Keratinocyte (primary cell): ENCODE results near the gene TPD52L2. TPM values are rescaled to one million over a fixed set of nuclear protein-coding genes. Genes with fewer than 3 reads are reported as not detected.

Experiments used
- DNase-seq: peaks from one replicate; pipeline ENCODE4 v3.0.0-alpha.2; 2011; ENCODE audit warnings: low read depth, missing footprints, low spot score
- FAIRE-seq: peaks from 2 replicates; lab custom pipeline; 2011; peaks lifted over from hg19 to GRCh38; lab: Jason Lieb, UNC
- H2AFZ ChIP-seq: 2 replicates; pipeline ENCODE4 v1.6.0; 2012; ENCODE audit warnings: low read length, control low read depth, inconsistent platforms; ENCODE audit not compliant: control insufficient read depth
- H3K27ac ChIP-seq: 2 replicates; pipeline ENCODE4 v1.5.1; 2011; ENCODE audit warnings: low read length; ENCODE audit not compliant: control insufficient read depth, insufficient read depth
- H3K27me3 ChIP-seq: 3 replicates; pipeline ENCODE4 v1.6.0; 2011; ENCODE audit warnings: low read length; ENCODE audit not compliant: control insufficient read depth, insufficient read depth; ENCODE audit errors: extremely low read depth
- H3K36me3 ChIP-seq, 2 experiments: 2 replicates in 1 of 2; 3 replicates in 1 of 2; pipeline ENCODE4 v1.5.1; 2011; ENCODE audit warnings: low read length in 2 of 2, mild to moderate bottlenecking in 1 of 2; ENCODE audit not compliant: control insufficient read depth in 2 of 2, insufficient read depth in 2 of 2; ENCODE audit errors: extremely low read depth in 1 of 2
- H3K4me1 ChIP-seq: 3 replicates; pipeline ENCODE4 v1.5.1; 2011; ENCODE audit warnings: low read length; ENCODE audit not compliant: control insufficient read depth, insufficient read depth; ENCODE audit errors: extremely low read depth
- H3K4me2 ChIP-seq: 3 replicates; pipeline ENCODE4 v1.6.0; 2011; ENCODE audit warnings: low read depth, low read length; ENCODE audit not compliant: control insufficient read depth, insufficient read depth; ENCODE audit errors: extremely low read depth
- H3K4me3 ChIP-seq, 3 experiments: fragments of 200-600 bp in 1 of 3; sonication (generic) in 1 of 3; 2 replicates in 2 of 3; 3 replicates in 1 of 3; pipeline ENCODE4 v1.5.1; 2011 to 2016; ENCODE audit warnings: low read length in 3 of 3, mild to moderate bottlenecking in 3 of 3, control low read depth in 2 of 3, inconsistent platforms in 1 of 3, low read depth in 1 of 3, mixed read lengths in 1 of 3, mixed run types in 1 of 3, moderate library complexity in 1 of 3; ENCODE audit not compliant: control insufficient read depth in 2 of 3, insufficient read depth in 2 of 3; ENCODE audit errors: extremely low read depth in 1 of 3
- H3K79me2 ChIP-seq: 2 replicates; pipeline ENCODE4 v1.6.0; 2012; ENCODE audit warnings: low read length; ENCODE audit not compliant: control insufficient read depth, insufficient read depth
- H3K9ac ChIP-seq: 3 replicates; pipeline ENCODE4 v1.6.0; 2011; ENCODE audit warnings: low read length; ENCODE audit not compliant: control insufficient read depth, insufficient read depth; ENCODE audit errors: extremely low read depth
- H3K9me1 ChIP-seq: 3 replicates; pipeline ENCODE4 v1.6.0; 2011; ENCODE audit warnings: low read length; ENCODE audit not compliant: control insufficient read depth, insufficient read depth; ENCODE audit errors: extremely low read depth
- H3K9me3 ChIP-seq: 2 replicates; pipeline ENCODE4 v1.5.1; 2012; ENCODE audit warnings: low read depth, low read length; ENCODE audit not compliant: control insufficient read depth
- H4K20me1 ChIP-seq: 3 replicates; pipeline ENCODE4 v1.6.0; 2011; ENCODE audit warnings: low read length; ENCODE audit not compliant: control insufficient read depth, insufficient read depth; ENCODE audit errors: extremely low read depth
- CTCF ChIP-seq, 3 experiments: IDR thresholded peaks in 1 of 3; conservative IDR thresholded peaks in 1 of 3; optimal IDR thresholded peaks in 1 of 3; 2 replicates in 2 of 3; 3 replicates in 1 of 3; pipeline versions ENCODE3 to v1.5.1; 2011; ENCODE audit warnings: low read length in 3 of 3, mild to moderate bottlenecking in 3 of 3, moderate library complexity in 2 of 3, control low read depth in 1 of 3, inconsistent platforms in 1 of 3; ENCODE audit not compliant: insufficient read depth in 2 of 3; ENCODE audit errors: extremely low read depth in 1 of 3
- EZH2 ChIP-seq: IDR thresholded peaks from one replicate; pipeline ENCODE4 v1.6.1; 2012; ENCODE audit warnings: inconsistent platforms, mild to moderate bottlenecking, low read length, moderate library complexity
- dilution Hi-C: fragments of 300-500 bp; cut with MboI; formaldehyde crosslinking; loops from one replicate; pipeline ENCODE4 v1.7.0; 2020; ENCODE audit warnings: low sequenced_read_pairs; ENCODE audit not compliant: extremely low pct_ligation_motif_present
- polyA plus RNA-seq, 5 experiments: library from polyadenylated mRNA; depleted of rRNA in 3 of 5; stranded (reverse) in 3 of 5; stranded (forward) in 1 of 5; unstranded in 1 of 5; fragments of >200 nt; gene quantifications; 1 replicate in 1 of 5; 2 replicates in 3 of 5; 3 replicates in 1 of 5; pipeline versions ENCODE4 v1.2.1 to v1.2.3, GENCODE V29; 2011 to 2012; ENCODE audit warnings: missing spikeins in 2 of 5, low read depth in 1 of 5, low replicate concordance in 1 of 5

Gene TPD52L2
- polyA plus RNA-seq, 1 donor (not counting 4 experiments of a cell fraction or from before 2014, with no cell fraction given), result 177 TPM

- Histone ChIP-seq H3K4me1 (peaks cover 6% of the 10 kb centered on the region), H4K20me1 (peaks cover 14% of the 10 kb centered on the region), H3K27me3 (no peaks in the 10 kb centered on the region), H3K27ac (no peak overlapping the region), H2AFZ (no peak overlapping the region), H3K79me2 (peaks cover 36% of the 10 kb centered on the region), H3K4me2 (no peak overlapping the region), H3K36me3 (peaks cover 29 to 35% of the 10 kb centered on the region in 2 experiments), H3K9ac (no peak overlapping the region), H3K4me3 (no peak overlapping the region), H3K9me1 (no peaks in the 10 kb centered on the region), H3K9me3 (no peaks in the 10 kb centered on the region)
- TF ChIP-seq EZH2, result no peak
- no peak for TF ChIP-seq CTCF (optimal IDR thresholded peaks at IDR 0.05 in 1 of 3, IDR thresholded peaks at IDR 0.05 in 1 of 3, conservative IDR thresholded peaks at IDR 0.05 in 1 of 3; ENCODE audit: extremely low read depth in 1 of 3, insufficient read depth in 2 of 3, low read length in 3 of 3)
- no peak for DNase-seq
- no peak for FAIRE-seq
- dilution Hi-C loops, result no loop called here
These were observed 72.5 kb downstream of the TPD52L2 start for GRCh38 chr20:63937596-63937995.

GRCh38 chr20:63939061-63939935, 74.2 kb downstream of the TPD52L2 start:
- no peaks in the 10 kb centered on the region for H3K9me1 ChIP-seq
- H3K27me3 ChIP-seq, result no peaks in the 10 kb centered on the region
- no peak overlapping the region for H2AFZ ChIP-seq
- H3K9ac ChIP-seq, result no peak overlapping the region
- H3K4me2 ChIP-seq, result no peak overlapping the region
- H3K36me3 ChIP-seq, result peaks cover 31 to 33% of the 10 kb centered on the region in 2 experiments
- TF ChIP-seq CTCF (optimal IDR thresholded peaks at IDR 0.05 in 1 of 3, IDR thresholded peaks at IDR 0.05 in 1 of 3, conservative IDR thresholded peaks at IDR 0.05 in 1 of 3; ENCODE audit: extremely low read depth in 1 of 3, insufficient read depth in 2 of 3, low read length in 3 of 3) (no peak), EZH2 (no peak)
- no peak for DNase-seq
- H3K4me3 ChIP-seq, result no peak overlapping the region
- peaks cover 13% of the 10 kb centered on the region for H3K4me1 ChIP-seq
- peaks cover 21% of the 10 kb centered on the region for H3K79me2 ChIP-seq
- dilution Hi-C loops, result no loop called here
- peaks cover 15% of the 10 kb centered on the region for H4K20me1 ChIP-seq
- no peaks in the 10 kb centered on the region for H3K9me3 ChIP-seq
- no peak for FAIRE-seq
- no peak overlapping the region for H3K27ac ChIP-seq
